ENCODE measurements around the gene LOXL3.
"Not testable (repeated sequence)": the region's sequence is repeated elsewhere in the genome, so short reads cannot be mapped to it uniquely, and the experiment has no call there.

LOXL3 gene

GRCh38 chr2:74486141-74486540, 67.6 kb downstream of the LOXL3 start:
- no peaks in the 10 kb centered on the region for H3K9me3 Mint-ChIP-seq
- no peak overlapping the region for H3K27ac Mint-ChIP-seq
- peaks cover 62% of the 10 kb centered on the region for H3K36me3 Mint-ChIP-seq
- DNase-seq (ENCODE audit: low spot score in 2 of 2): no peak
- no peak for ATAC-seq
- H3K4me1 Mint-ChIP-seq: peaks cover 28% of the 10 kb centered on the region
- no peak overlapping the region for H3K4me3 Mint-ChIP-seq

GRCh38 chr2:74483675-74484164, 70.0 kb downstream of the LOXL3 start:
- not testable (repeated sequence) for ATAC-seq; DNase-seq (ENCODE audit: low spot score in 2 of 2); H3K9me3 Mint-ChIP-seq
- Mint-ChIP-seq H3K27ac (peak overlapping the region; percentile 95), H3K36me3 (peaks cover 65% of the 10 kb centered on the region), H3K4me1 (peaks cover 39% of the 10 kb centered on the region), H3K4me3 (peak overlapping the region; percentile 90)

GRCh38 chr2:74482801-74483674, 70.7 kb downstream of the LOXL3 start, which contains the start of the genes CCDC142 and TTC31:
Gene CCDC142 (minus strand): TSS chr2:74482998. CDS start chr2:74482837, 161 bp downstream.
Gene TTC31 (plus strand): TSS chr2:74483081. CDS start chr2:74483096, 15 bp downstream.
- peak within 1 kb of the TSS; percentile 90 for H3K4me3 Mint-ChIP-seq
- H3K27ac Mint-ChIP-seq: peak within 1 kb of the TSS; percentile 95
- peak; percentile 79 to 96 for DNase-seq (ENCODE audit: low spot score in 2 of 2)
- no peaks in the 10 kb centered on the region for H3K9me3 Mint-ChIP-seq
- H3K4me1 Mint-ChIP-seq: peaks cover 39% of the 10 kb centered on the region
- ATAC-seq: peak; percentile 96
- peaks cover 68% of the 10 kb centered on the region for H3K36me3 Mint-ChIP-seq
